Endothelial cell of umbilical vein (primary cell): Measurements from ENCODE around the gene UBASH3B. TPM values are rescaled to one million over a fixed set of nuclear protein-coding genes. Genes with fewer than 3 reads are reported as not detected.

Source experiments
- BruUV-seq: library from RNA; stranded (reverse); fragments of 400-500 nt; replicated peaks from 2 replicates; lab custom pipeline; 2021; lab: Mats Ljungman, UMichigan
- CTCF ChIA-PET: fragments of 300-600, 350-600 bp; sonication (Branson Sonifier 250); formaldehyde crosslinking; loops from one replicate; lab custom pipeline; 2021; ENCODE audit warnings: antibody characterized with exemption, inconsistent platforms; lab: Charles Lee
- POLR2A ChIA-PET: fragments of 300-600, 350-600 bp; sonication (Branson Sonifier 250); formaldehyde crosslinking; loops from one replicate; lab custom pipeline; 2021; ENCODE audit warnings: antibody characterized with exemption, inconsistent platforms; lab: Charles Lee
- DNase-seq: peaks from one replicate; pipeline ENCODE4 v3.0.0-alpha.2; 2011; ENCODE audit warnings: low read depth, low spot score
- FAIRE-seq: peaks from 2 replicates; lab custom pipeline; 2011; peaks lifted over from hg19 to GRCh38; lab: Jason Lieb, UNC
- H2AFZ ChIP-seq: 2 replicates; pipeline ENCODE4 v1.6.0; 2012; ENCODE audit warnings: low read depth, low read length, control low read depth, inconsistent platforms
- H3K27ac ChIP-seq: 2 replicates; pipeline ENCODE4 v1.5.1; 2011; ENCODE audit warnings: low read depth, mild to moderate bottlenecking, control low read depth, low read length, moderate library complexity; ENCODE audit not compliant: insufficient read depth
- H3K27me3 ChIP-seq, 2 experiments: 2 replicates each; pipeline versions ENCODE4 v1.6.0 to v1.6.1; 2011; ENCODE audit warnings: low read length in 2 of 2, mixed read lengths in 1 of 2; ENCODE audit not compliant: control insufficient read depth in 2 of 2, insufficient read depth in 2 of 2
- H3K36me3 ChIP-seq, 2 experiments: 2 replicates in 1 of 2; 3 replicates in 1 of 2; pipeline ENCODE4 v1.5.1; 2011; ENCODE audit warnings: low read length in 2 of 2, mild to moderate bottlenecking in 1 of 2, moderate library complexity in 1 of 2; ENCODE audit not compliant: control insufficient read depth in 2 of 2, insufficient read depth in 2 of 2; ENCODE audit errors: extremely low read depth in 1 of 2
- H3K4me1 ChIP-seq: 3 replicates; pipeline ENCODE4 v1.5.1; 2011; ENCODE audit warnings: mild to moderate bottlenecking, low read length; ENCODE audit not compliant: control insufficient read depth, insufficient read depth; ENCODE audit errors: extremely low read depth
- H3K4me2 ChIP-seq: 2 replicates; pipeline ENCODE4 v1.6.1; 2011; ENCODE audit warnings: low read length, control low read depth, mixed read lengths; ENCODE audit not compliant: insufficient read depth
- H3K4me3 ChIP-seq, 3 experiments: fragments of 200-600 bp in 1 of 3; sonication (generic), shearing (Covaris generic) in 1 of 3; replicated peaks in 1 of 3; 2 replicates each; pipeline ENCODE4 v1.5.1; 2011 to 2016; ENCODE audit warnings: control low read depth in 3 of 3, low read length in 3 of 3, mild to moderate bottlenecking in 2 of 3, inconsistent platforms in 1 of 3, low read depth in 1 of 3, moderate library complexity in 1 of 3; ENCODE audit not compliant: insufficient read depth in 1 of 3
- H3K79me2 ChIP-seq: 2 replicates; pipeline ENCODE4 v1.6.0; 2012; ENCODE audit warnings: low read length, inconsistent platforms; ENCODE audit not compliant: control insufficient read depth, insufficient read depth
- H3K9ac ChIP-seq: replicated peaks from 2 replicates; pipeline ENCODE3; 2011; ENCODE audit warnings: low read length, control low read depth; ENCODE audit not compliant: insufficient read depth; ENCODE audit errors: extremely low read depth
- H3K9me1 ChIP-seq: replicated peaks from 3 replicates; pipeline ENCODE4 v1.6.0; 2011; ENCODE audit warnings: mild to moderate bottlenecking, low read length; ENCODE audit not compliant: control insufficient read depth, insufficient read depth; ENCODE audit errors: extremely low read depth
- H3K9me3 ChIP-seq: replicated peaks from 2 replicates; pipeline ENCODE4 v1.5.1; 2012; ENCODE audit warnings: low read length, inconsistent platforms; ENCODE audit not compliant: control insufficient read depth, insufficient read depth
- H4K20me1 ChIP-seq: replicated peaks from 2 replicates; pipeline ENCODE3; 2011; ENCODE audit warnings: mild to moderate bottlenecking, low read length; ENCODE audit not compliant: control insufficient read depth, insufficient read depth; ENCODE audit errors: extremely low read depth
- CTCF ChIP-seq, 2 donors: IDR thresholded peaks; 1 replicate in 1 of 2; 2 replicates in 1 of 2; pipeline ENCODE4 v1.5.1; 2011; ENCODE audit warnings: low read length in 2 of 2, mild to moderate bottlenecking in 2 of 2, moderate library complexity in 2 of 2, control low read depth in 1 of 2, inconsistent platforms in 1 of 2, low read depth in 1 of 2; ENCODE audit not compliant: insufficient read depth in 1 of 2; ENCODE audit errors: extremely low read depth in 1 of 2
- EZH2 ChIP-seq: IDR thresholded peaks from 2 replicates; pipeline ENCODE4 v1.6.1; 2012; ENCODE audit warnings: borderline replicate concordance, low read depth, mild to moderate bottlenecking, moderate library complexity, low read length, inconsistent platforms; ENCODE audit not compliant: severe bottlenecking
- FOS ChIP-seq: IDR thresholded peaks from 2 replicates; pipeline ENCODE4 v1.6.1; 2011; ENCODE audit warnings: mild to moderate bottlenecking, low read length, moderate library complexity, borderline replicate concordance; ENCODE audit not compliant: insufficient read depth
- GATA2 ChIP-seq: IDR thresholded peaks from 2 replicates; pipeline ENCODE4 v1.7.0; 2011; ENCODE audit warnings: low read depth, mild to moderate bottlenecking, moderate library complexity, mixed read lengths, low read length; ENCODE audit not compliant: insufficient read length, insufficient read depth
- JUN ChIP-seq: IDR thresholded peaks from 2 replicates; pipeline ENCODE4 v1.6.1; 2011; ENCODE audit warnings: borderline replicate concordance, low read depth; ENCODE audit not compliant: insufficient read length, insufficient read depth
- MAX ChIP-seq: IDR thresholded peaks from 2 replicates; pipeline ENCODE4 v1.6.1; 2011; ENCODE audit not compliant: insufficient read depth, insufficient read length
- MYC ChIP-seq: IDR thresholded peaks from one replicate; pipeline ENCODE4 v1.6.1; 2011; ENCODE audit warnings: mild to moderate bottlenecking, low read depth, low read length
- POLR2A ChIP-seq: IDR thresholded peaks from 2 replicates; pipeline ENCODE4 v1.6.1; 2012; ENCODE audit warnings: low read depth, mild to moderate bottlenecking, control low read depth, low read length
- POLR2AphosphoS5 ChIP-seq: IDR thresholded peaks from 2 replicates; pipeline ENCODE4 v1.6.1; 2012; ENCODE audit warnings: low read depth, mild to moderate bottlenecking, control low read depth, low read length, moderate library complexity; ENCODE audit not compliant: insufficient read depth
- dilution Hi-C: fragments of 300-500 bp; cut with MboI; formaldehyde crosslinking; loops from one replicate; pipeline ENCODE4 v1.15.0; 2019; ENCODE audit warnings: low sequenced_read_pairs; ENCODE audit not compliant: extremely low pct_ligation_motif_present
- intact Hi-C: fragments of 100-400 bp; cut with micrococcal nuclease; formaldehyde crosslinking; loops from one replicate; pipeline ENCODE4 v1.10.0; 2022
- polyA plus RNA-seq, 4 experiments: library from polyadenylated mRNA; depleted of rRNA in 3 of 4; stranded (reverse) in 3 of 4; unstranded in 1 of 4; fragments of >200 nt; gene quantifications; 2 replicates each; pipeline versions ENCODE4 v1.2.1 to v1.2.3, GENCODE V29; 2011 to 2012; ENCODE audit warnings: missing spikeins in 1 of 4
- total RNA-seq: library from RNA; stranded (reverse); gene quantifications from 2 replicates; pipeline ENCODE4 v1.2.3, GENCODE V29; 2021

The UBASH3B gene
- total and polyA plus RNA-seq, 2 donors (not counting 3 experiments of a cell fraction or from before 2014, with no cell fraction given) = 23.7 to 38.1 TPM

GRCh38 chr11:122742301-122743018 lies 86.9 kb downstream of the UBASH3B start:
- FAIRE-seq (no peak), DNase-seq (no peak)
- no peaks in the 10 kb centered on the region for H4K20me1 ChIP-seq
- POLR2A ChIA-PET = no interaction called here
- H3K79me2 ChIP-seq = no peaks in the 10 kb centered on the region
- no peaks in the 10 kb centered on the region for H3K9me3 ChIP-seq
- H3K4me2 ChIP-seq = no peak overlapping the region
- no peak overlapping the region for H3K27ac ChIP-seq
- H3K4me3 ChIP-seq = no peak overlapping the region
- intact Hi-C loops (no loop called here), dilution Hi-C loops (no loop called here)
- no TSS peak for BruUV-seq
- no peak overlapping the region for H2AFZ ChIP-seq
- H3K9ac ChIP-seq = no peak overlapping the region
- CTCF ChIA-PET = no interaction called here
- H3K9me1 ChIP-seq = no peaks in the 10 kb centered on the region
- no peaks in the 10 kb centered on the region for H3K36me3 ChIP-seq
- no peaks in the 10 kb centered on the region for H3K27me3 ChIP-seq
- TF ChIP-seq FOS = no peak
- no peak for TF ChIP-seq MAX
- TF ChIP-seq POLR2AphosphoS5 = no peak
- TF ChIP-seq EZH2 = no peak
- TF ChIP-seq JUN = no peak
- no peak for TF ChIP-seq MYC
- TF ChIP-seq POLR2A = no peak
- no peak for TF ChIP-seq GATA2
- TF ChIP-seq CTCF (IDR thresholded peaks at IDR 0.05; ENCODE audit: extremely low read depth in 1 of 2, insufficient read depth in 1 of 2, low read depth in 1 of 2, low read length in 2 of 2) = no peak
- H3K4me1 ChIP-seq = peaks cover 18% of the 10 kb centered on the region
